Keratinocyte (primary cell): ENCODE results near the gene IFNL1. TPM values are rescaled to one million over a fixed set of nuclear protein-coding genes. Genes with fewer than 3 reads are reported as not detected.

Experiments
- DNase-seq: peaks from one replicate; pipeline ENCODE4 v3.0.0-alpha.2; 2011; ENCODE audit warnings: low read depth, missing footprints, low spot score
- FAIRE-seq: peaks from 2 replicates; lab custom pipeline; 2011; peaks lifted over from hg19 to GRCh38; lab: Jason Lieb, UNC
- H2AFZ ChIP-seq: 2 replicates; pipeline ENCODE4 v1.6.0; 2012; ENCODE audit warnings: low read length, control low read depth, inconsistent platforms; ENCODE audit not compliant: control insufficient read depth
- H3K27ac ChIP-seq: 2 replicates; pipeline ENCODE4 v1.5.1; 2011; ENCODE audit warnings: low read length; ENCODE audit not compliant: control insufficient read depth, insufficient read depth
- H3K27me3 ChIP-seq: 3 replicates; pipeline ENCODE4 v1.6.0; 2011; ENCODE audit warnings: low read length; ENCODE audit not compliant: control insufficient read depth, insufficient read depth; ENCODE audit errors: extremely low read depth
- H3K36me3 ChIP-seq, 2 experiments: 2 replicates in 1 of 2; 3 replicates in 1 of 2; pipeline ENCODE4 v1.5.1; 2011; ENCODE audit warnings: low read length in 2 of 2, mild to moderate bottlenecking in 1 of 2; ENCODE audit not compliant: control insufficient read depth in 2 of 2, insufficient read depth in 2 of 2; ENCODE audit errors: extremely low read depth in 1 of 2
- H3K4me1 ChIP-seq: 3 replicates; pipeline ENCODE4 v1.5.1; 2011; ENCODE audit warnings: low read length; ENCODE audit not compliant: control insufficient read depth, insufficient read depth; ENCODE audit errors: extremely low read depth
- H3K4me2 ChIP-seq: 3 replicates; pipeline ENCODE4 v1.6.0; 2011; ENCODE audit warnings: low read depth, low read length; ENCODE audit not compliant: control insufficient read depth, insufficient read depth; ENCODE audit errors: extremely low read depth
- H3K4me3 ChIP-seq, 3 experiments: fragments of 200-600 bp in 1 of 3; sonication (generic) in 1 of 3; 2 replicates in 2 of 3; 3 replicates in 1 of 3; pipeline ENCODE4 v1.5.1; 2011 to 2016; ENCODE audit warnings: low read length in 3 of 3, mild to moderate bottlenecking in 3 of 3, control low read depth in 2 of 3, inconsistent platforms in 1 of 3, low read depth in 1 of 3, mixed read lengths in 1 of 3, mixed run types in 1 of 3, moderate library complexity in 1 of 3; ENCODE audit not compliant: control insufficient read depth in 2 of 3, insufficient read depth in 2 of 3; ENCODE audit errors: extremely low read depth in 1 of 3
- H3K79me2 ChIP-seq: 2 replicates; pipeline ENCODE4 v1.6.0; 2012; ENCODE audit warnings: low read length; ENCODE audit not compliant: control insufficient read depth, insufficient read depth
- H3K9ac ChIP-seq: 3 replicates; pipeline ENCODE4 v1.6.0; 2011; ENCODE audit warnings: low read length; ENCODE audit not compliant: control insufficient read depth, insufficient read depth; ENCODE audit errors: extremely low read depth
- H3K9me1 ChIP-seq: 3 replicates; pipeline ENCODE4 v1.6.0; 2011; ENCODE audit warnings: low read length; ENCODE audit not compliant: control insufficient read depth, insufficient read depth; ENCODE audit errors: extremely low read depth
- H3K9me3 ChIP-seq: 2 replicates; pipeline ENCODE4 v1.5.1; 2012; ENCODE audit warnings: low read depth, low read length; ENCODE audit not compliant: control insufficient read depth
- H4K20me1 ChIP-seq: 3 replicates; pipeline ENCODE4 v1.6.0; 2011; ENCODE audit warnings: low read length; ENCODE audit not compliant: control insufficient read depth, insufficient read depth; ENCODE audit errors: extremely low read depth
- EZH2 ChIP-seq: IDR thresholded peaks from one replicate; pipeline ENCODE4 v1.6.1; 2012; ENCODE audit warnings: inconsistent platforms, mild to moderate bottlenecking, low read length, moderate library complexity
- dilution Hi-C: fragments of 300-500 bp; cut with MboI; formaldehyde crosslinking; loops from one replicate; pipeline ENCODE4 v1.7.0; 2020; ENCODE audit warnings: low sequenced_read_pairs; ENCODE audit not compliant: extremely low pct_ligation_motif_present
- polyA plus RNA-seq, 5 experiments: library from polyadenylated mRNA; depleted of rRNA in 3 of 5; stranded (reverse) in 3 of 5; stranded (forward) in 1 of 5; unstranded in 1 of 5; fragments of >200 nt; gene quantifications; 1 replicate in 1 of 5; 2 replicates in 3 of 5; 3 replicates in 1 of 5; pipeline versions ENCODE4 v1.2.1 to v1.2.3, GENCODE V29; 2011 to 2012; ENCODE audit warnings: missing spikeins in 2 of 5, low read depth in 1 of 5, low replicate concordance in 1 of 5
- TF ChIP-seq, protein P1 (sequence below), 3 experiments: IDR thresholded peaks in 1 of 3; conservative IDR thresholded peaks in 1 of 3; optimal IDR thresholded peaks in 1 of 3; 2 replicates in 2 of 3; 3 replicates in 1 of 3; pipeline versions ENCODE3 to v1.5.1; 2011; ENCODE audit warnings: low read length in 3 of 3, mild to moderate bottlenecking in 3 of 3, moderate library complexity in 2 of 3, control low read depth in 1 of 3, inconsistent platforms in 1 of 3; ENCODE audit not compliant: insufficient read depth in 2 of 3; ENCODE audit errors: extremely low read depth in 1 of 3

IFNL1 gene
- polyA plus RNA-seq, 1 donor (not counting 4 experiments of a cell fraction or from before 2014, with no cell fraction given): not detected

DNA sequence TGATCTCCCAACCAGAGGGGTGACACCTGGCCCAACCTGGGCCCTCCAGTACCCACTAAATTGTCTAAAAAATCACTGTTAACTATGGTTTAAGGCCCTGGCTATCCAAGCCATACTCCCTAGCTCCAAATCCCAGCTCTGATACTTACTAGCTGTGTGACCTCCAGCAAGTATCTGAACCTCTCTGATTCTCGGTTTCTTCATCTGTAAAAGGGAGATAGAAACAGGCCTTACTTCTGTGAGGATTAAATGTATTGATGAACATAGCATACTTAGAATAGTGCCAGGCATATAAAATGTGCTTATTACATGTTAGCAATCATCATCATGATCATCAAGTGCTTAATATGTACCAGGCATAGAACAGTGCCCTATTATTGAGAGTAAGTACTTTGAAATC, 19.7 kb downstream of the IFNL1 start:
- no peak overlapping the region for H2AFZ ChIP-seq
- peaks cover 3% of the 10 kb centered on the region for H4K20me1 ChIP-seq
- no peaks in the 10 kb centered on the region for H3K9me1 ChIP-seq
- no peak for TF ChIP-seq EZH2
- TF ChIP-seq, protein P1, sequence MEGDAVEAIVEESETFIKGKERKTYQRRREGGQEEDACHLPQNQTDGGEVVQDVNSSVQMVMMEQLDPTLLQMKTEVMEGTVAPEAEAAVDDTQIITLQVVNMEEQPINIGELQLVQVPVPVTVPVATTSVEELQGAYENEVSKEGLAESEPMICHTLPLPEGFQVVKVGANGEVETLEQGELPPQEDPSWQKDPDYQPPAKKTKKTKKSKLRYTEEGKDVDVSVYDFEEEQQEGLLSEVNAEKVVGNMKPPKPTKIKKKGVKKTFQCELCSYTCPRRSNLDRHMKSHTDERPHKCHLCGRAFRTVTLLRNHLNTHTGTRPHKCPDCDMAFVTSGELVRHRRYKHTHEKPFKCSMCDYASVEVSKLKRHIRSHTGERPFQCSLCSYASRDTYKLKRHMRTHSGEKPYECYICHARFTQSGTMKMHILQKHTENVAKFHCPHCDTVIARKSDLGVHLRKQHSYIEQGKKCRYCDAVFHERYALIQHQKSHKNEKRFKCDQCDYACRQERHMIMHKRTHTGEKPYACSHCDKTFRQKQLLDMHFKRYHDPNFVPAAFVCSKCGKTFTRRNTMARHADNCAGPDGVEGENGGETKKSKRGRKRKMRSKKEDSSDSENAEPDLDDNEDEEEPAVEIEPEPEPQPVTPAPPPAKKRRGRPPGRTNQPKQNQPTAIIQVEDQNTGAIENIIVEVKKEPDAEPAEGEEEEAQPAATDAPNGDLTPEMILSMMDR (optimal IDR thresholded peaks at IDR 0.05 in 1 of 3, IDR thresholded peaks at IDR 0.05 in 1 of 3, conservative IDR thresholded peaks at IDR 0.05 in 1 of 3; ENCODE audit: extremely low read depth in 1 of 3, insufficient read depth in 2 of 3, low read length in 3 of 3): no peak
- H3K36me3 ChIP-seq: no peaks in the 10 kb centered on the region
- no peak overlapping the region for H3K27ac ChIP-seq
- dilution Hi-C loops: no loop called here
- no peaks in the 10 kb centered on the region for H3K79me2 ChIP-seq
- no peaks in the 10 kb centered on the region for H3K9me3 ChIP-seq
- no peak for FAIRE-seq
- H3K4me3 ChIP-seq: no peak overlapping the region
- no peak overlapping the region for H3K9ac ChIP-seq
- no peaks in the 10 kb centered on the region for H3K4me1 ChIP-seq
- no peak overlapping the region for H3K4me2 ChIP-seq
- no peak for DNase-seq
- peaks cover 11% of the 10 kb centered on the region for H3K27me3 ChIP-seq

GRCh38 chr19:39316627-39317321, 20.6 kb downstream of the IFNL1 start:
- no peak overlapping the region for H2AFZ ChIP-seq
- FAIRE-seq (no peak), DNase-seq (no peak)
- no peaks in the 10 kb centered on the region for H3K4me1 ChIP-seq
- TF ChIP-seq EZH2: no peak
- TF ChIP-seq, protein P1 (optimal IDR thresholded peaks at IDR 0.05 in 1 of 3, IDR thresholded peaks at IDR 0.05 in 1 of 3, conservative IDR thresholded peaks at IDR 0.05 in 1 of 3; ENCODE audit: extremely low read depth in 1 of 3, insufficient read depth in 2 of 3, low read length in 3 of 3): no peak
- H3K9me1 ChIP-seq: no peaks in the 10 kb centered on the region
- H3K4me2 ChIP-seq: no peak overlapping the region
- H3K4me3 ChIP-seq: no peak overlapping the region
- H3K36me3 ChIP-seq: no peaks in the 10 kb centered on the region
- H4K20me1 ChIP-seq: peaks cover 3% of the 10 kb centered on the region
- dilution Hi-C loops: no loop called here
- peaks cover 19% of the 10 kb centered on the region for H3K27me3 ChIP-seq
- no peaks in the 10 kb centered on the region for H3K79me2 ChIP-seq
- no peak overlapping the region for H3K9ac ChIP-seq
- no peak overlapping the region for H3K27ac ChIP-seq
- no peaks in the 10 kb centered on the region for H3K9me3 ChIP-seq
